ENCODE results near the gene PDE10A. TPM values are rescaled to one million over a fixed set of nuclear protein-coding genes. Genes with fewer than 3 reads are reported as not detected.

The PDE10A gene
- total RNA-seq, 4 donors from 2014 or later = 2.9 to 8.8 (median 3.9) TPM

DNA sequence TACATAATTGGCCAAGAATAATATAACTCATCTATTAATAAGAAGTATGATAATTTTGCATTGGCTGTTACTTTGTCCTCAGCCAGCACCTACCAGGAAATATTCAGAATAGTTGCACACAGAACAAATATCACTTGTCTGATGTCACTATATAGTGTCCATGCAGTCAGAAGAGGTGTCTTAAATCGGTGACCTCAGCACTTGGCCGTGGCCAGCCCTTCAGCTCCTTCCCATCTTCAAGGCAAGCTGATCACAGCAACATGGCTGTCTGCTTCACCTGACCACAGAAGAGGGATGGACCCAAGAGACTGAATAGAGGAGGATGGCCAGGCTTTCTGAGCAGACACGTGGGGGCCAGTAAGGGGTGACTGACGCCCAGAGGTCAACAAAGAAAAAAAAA lies 22.2 kb downstream of the PDE10A start:
- no peaks in the 10 kb centered on the region for H3K36me3 ChIP-seq
- H3K9me3 ChIP-seq = no peaks in the 10 kb centered on the region
- TF ChIP-seq POLR2A (IDR thresholded peaks at IDR 0.05; ENCODE audit: low read depth) = no peak
- TF ChIP-seq POLR2AphosphoS5 (IDR thresholded peaks at IDR 0.05) = no peak
- TF ChIP-seq, protein P1, sequence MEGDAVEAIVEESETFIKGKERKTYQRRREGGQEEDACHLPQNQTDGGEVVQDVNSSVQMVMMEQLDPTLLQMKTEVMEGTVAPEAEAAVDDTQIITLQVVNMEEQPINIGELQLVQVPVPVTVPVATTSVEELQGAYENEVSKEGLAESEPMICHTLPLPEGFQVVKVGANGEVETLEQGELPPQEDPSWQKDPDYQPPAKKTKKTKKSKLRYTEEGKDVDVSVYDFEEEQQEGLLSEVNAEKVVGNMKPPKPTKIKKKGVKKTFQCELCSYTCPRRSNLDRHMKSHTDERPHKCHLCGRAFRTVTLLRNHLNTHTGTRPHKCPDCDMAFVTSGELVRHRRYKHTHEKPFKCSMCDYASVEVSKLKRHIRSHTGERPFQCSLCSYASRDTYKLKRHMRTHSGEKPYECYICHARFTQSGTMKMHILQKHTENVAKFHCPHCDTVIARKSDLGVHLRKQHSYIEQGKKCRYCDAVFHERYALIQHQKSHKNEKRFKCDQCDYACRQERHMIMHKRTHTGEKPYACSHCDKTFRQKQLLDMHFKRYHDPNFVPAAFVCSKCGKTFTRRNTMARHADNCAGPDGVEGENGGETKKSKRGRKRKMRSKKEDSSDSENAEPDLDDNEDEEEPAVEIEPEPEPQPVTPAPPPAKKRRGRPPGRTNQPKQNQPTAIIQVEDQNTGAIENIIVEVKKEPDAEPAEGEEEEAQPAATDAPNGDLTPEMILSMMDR (IDR thresholded peaks at IDR 0.05) = no peak
- TF ChIP-seq EP300 (IDR thresholded peaks at IDR 0.05) = no peak
- intact Hi-C loops (cut with DNase I) = no loop called here
- 68% methylated on average over 4 of the region's 4 CpGs for WGBS
- peaks cover 9 to 15% (median 12%) of the 10 kb centered on the region in 4 donors for H3K4me1 ChIP-seq
- no peak overlapping the region for H3K4me3 ChIP-seq
- DNase-seq (ENCODE audit: extremely low spot score) = no peak
- H3K27ac ChIP-seq (replicated peaks in 1 of 4) = no peak overlapping the region
- peaks cover 0 to 3% (median 0%) of the 10 kb centered on the region in 4 donors for H3K27me3 ChIP-seq

DNA sequence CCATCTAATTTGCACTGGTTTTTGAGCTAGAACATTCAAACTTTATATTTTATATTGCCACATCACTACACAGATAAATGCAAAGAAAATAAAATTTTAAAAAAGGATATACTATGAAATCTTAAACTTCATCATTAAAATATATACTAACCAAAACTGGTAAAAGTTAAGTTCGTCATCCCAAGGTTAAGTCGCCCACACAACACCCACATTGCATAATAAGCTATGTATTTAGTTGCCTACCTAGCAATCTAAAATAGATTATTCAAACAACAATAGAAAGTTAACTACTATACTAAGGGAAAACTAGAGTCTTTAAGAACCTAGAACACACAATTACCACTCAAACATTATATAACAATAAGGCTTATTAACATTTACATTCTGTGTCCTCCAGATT lies 24.5 kb downstream of the PDE10A start:
- 100% methylated on average over 2 of the region's 2 CpGs for WGBS
- TF ChIP-seq EP300 (IDR thresholded peaks at IDR 0.05) (no peak), POLR2AphosphoS5 (IDR thresholded peaks at IDR 0.05) (no peak), POLR2A (IDR thresholded peaks at IDR 0.05; ENCODE audit: low read depth) (no peak)
- TF ChIP-seq, protein P1 (IDR thresholded peaks at IDR 0.05) = no peak
- H3K36me3 ChIP-seq = no peaks in the 10 kb centered on the region
- H3K27ac ChIP-seq (replicated peaks in 1 of 4) = no peak overlapping the region
- peaks cover 0 to 3% (median 0%) of the 10 kb centered on the region in 4 donors for H3K27me3 ChIP-seq
- DNase-seq (ENCODE audit: extremely low spot score) = no peak
- no peaks in the 10 kb centered on the region for H3K9me3 ChIP-seq
- H3K4me3 ChIP-seq = no peak overlapping the region
- intact Hi-C loops (cut with DNase I) = no loop called here
- H3K4me1 ChIP-seq = peaks cover 10 to 13% (median 12%) of the 10 kb centered on the region in 4 donors

DNA sequence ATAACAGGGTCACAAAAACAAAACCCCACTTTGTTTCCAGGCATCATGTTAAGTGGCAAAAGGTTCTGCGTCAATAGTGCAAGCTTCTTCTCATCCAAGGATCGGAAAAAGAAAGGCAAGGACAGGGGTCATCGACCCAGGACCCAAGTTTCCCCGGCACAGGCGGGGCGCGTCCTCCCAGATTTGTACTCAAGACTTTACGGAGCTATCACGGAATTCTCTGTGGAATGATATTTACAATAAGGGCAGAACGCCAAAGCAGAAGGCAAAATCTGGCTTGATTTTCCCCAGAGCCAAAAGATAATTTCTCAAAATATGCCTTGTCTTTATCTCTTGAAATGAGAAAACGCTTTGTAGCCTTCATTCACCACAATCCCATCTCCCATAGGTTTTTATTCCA lies 25.5 kb downstream of the PDE10A start:
- Histone ChIP-seq H3K4me1 (peaks cover 10 to 15% (median 12%) of the 10 kb centered on the region in 4 donors), H3K4me3 (no peak overlapping the region), H3K9me3 (no peaks in the 10 kb centered on the region), H3K27ac (replicated peaks in 1 of 4) (no peak overlapping the region), H3K27me3 (peaks cover 0 to 3% (median 0%) of the 10 kb centered on the region in 4 donors), H3K36me3 (no peaks in the 10 kb centered on the region)
- no peak for DNase-seq (ENCODE audit: extremely low spot score)
- TF ChIP-seq EP300 (IDR thresholded peaks at IDR 0.05) = no peak
- 37% methylated on average over 11 of the region's 11 CpGs for WGBS
- intact Hi-C loops (cut with DNase I) = no loop called here

DNA sequence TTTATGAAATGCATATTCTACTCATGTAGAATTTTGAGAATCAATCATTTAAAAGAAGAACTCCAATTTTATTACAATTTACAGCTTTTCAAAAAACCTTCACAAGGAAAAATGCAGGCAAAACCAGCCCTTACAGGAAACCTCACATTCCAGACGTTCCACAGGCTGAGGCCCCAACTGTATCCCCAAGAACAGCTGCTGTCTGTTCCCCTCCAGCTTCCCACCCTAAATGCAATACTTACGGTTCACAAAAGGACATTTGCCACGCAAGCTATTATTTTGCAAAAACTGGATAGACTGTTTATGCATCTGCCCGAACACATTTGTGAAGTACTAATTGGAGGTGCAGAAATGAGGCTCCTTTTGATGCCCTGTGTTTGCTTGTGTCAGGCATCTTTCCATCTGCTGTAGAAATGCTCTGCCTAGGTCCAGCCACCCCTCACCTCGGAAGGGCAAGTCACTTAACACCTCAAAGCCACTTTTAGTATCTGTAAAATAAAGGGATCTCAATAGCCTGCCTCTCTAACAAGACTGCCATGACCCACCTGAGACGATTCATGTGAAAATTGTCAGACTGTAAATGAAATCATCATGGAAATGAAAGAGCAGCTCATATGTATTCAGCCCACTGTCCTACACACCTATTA lies 26.5 kb downstream of the PDE10A start:
- Histone ChIP-seq H3K27me3 (no peaks in the 10 kb centered on the region), H3K36me3 (no peaks in the 10 kb centered on the region), H3K27ac (replicated peaks in 1 of 4) (no peak overlapping the region), H3K9me3 (no peaks in the 10 kb centered on the region), H3K4me1 (peaks cover 10 to 18% (median 12%) of the 10 kb centered on the region in 4 donors), H3K4me3 (no peak overlapping the region)
- TF ChIP-seq, protein P1 (IDR thresholded peaks at IDR 0.05) = no peak
- TF ChIP-seq POLR2A (IDR thresholded peaks at IDR 0.05; ENCODE audit: low read depth) (no peak), POLR2AphosphoS5 (IDR thresholded peaks at IDR 0.05) (no peak), EP300 (IDR thresholded peaks at IDR 0.05) (no peak)
- no peak for DNase-seq (ENCODE audit: extremely low spot score)
- 67% methylated on average over 6 of the region's 6 CpGs for WGBS
- intact Hi-C loops (cut with DNase I) = no loop called here

DNA sequence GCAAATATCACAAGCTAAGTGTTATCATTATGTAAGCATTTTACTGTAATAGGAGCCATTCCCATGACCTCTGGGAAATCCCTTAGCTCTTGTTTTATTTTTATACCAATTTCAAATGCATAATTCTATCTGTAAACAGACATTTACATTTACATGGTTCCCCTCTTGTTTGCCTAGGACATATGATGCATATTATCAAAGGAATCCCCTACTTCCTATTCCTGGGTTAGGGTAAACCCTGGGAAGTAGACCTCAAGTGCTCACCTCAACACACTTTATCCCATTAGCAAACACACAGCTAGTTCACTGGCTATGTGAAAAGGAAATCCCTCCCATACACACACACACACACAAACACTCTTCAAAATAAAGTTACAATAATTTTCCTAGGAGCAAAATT lies 27.1 kb downstream of the PDE10A start:
- no peaks in the 10 kb centered on the region for H3K36me3 ChIP-seq
- peaks cover 10 to 18% (median 12%) of the 10 kb centered on the region in 4 donors for H3K4me1 ChIP-seq
- DNase-seq (ENCODE audit: extremely low spot score) = no peak
- H3K27ac ChIP-seq (replicated peaks in 1 of 4) = no peak overlapping the region
- no peak for TF ChIP-seq POLR2A (IDR thresholded peaks at IDR 0.05; ENCODE audit: low read depth)
- TF ChIP-seq EP300 (IDR thresholded peaks at IDR 0.05) = no peak
- TF ChIP-seq, protein P1 (IDR thresholded peaks at IDR 0.05) = no peak
- H3K9me3 ChIP-seq = no peaks in the 10 kb centered on the region
- intact Hi-C loops (cut with DNase I) = no loop called here
- H3K27me3 ChIP-seq = no peaks in the 10 kb centered on the region
- no peak overlapping the region for H3K4me3 ChIP-seq

Data from esophagus muscularis mucosa (tissue), 4 donors.